Measurements from ENCODE around the gene LBR.

LBR gene

DNA sequence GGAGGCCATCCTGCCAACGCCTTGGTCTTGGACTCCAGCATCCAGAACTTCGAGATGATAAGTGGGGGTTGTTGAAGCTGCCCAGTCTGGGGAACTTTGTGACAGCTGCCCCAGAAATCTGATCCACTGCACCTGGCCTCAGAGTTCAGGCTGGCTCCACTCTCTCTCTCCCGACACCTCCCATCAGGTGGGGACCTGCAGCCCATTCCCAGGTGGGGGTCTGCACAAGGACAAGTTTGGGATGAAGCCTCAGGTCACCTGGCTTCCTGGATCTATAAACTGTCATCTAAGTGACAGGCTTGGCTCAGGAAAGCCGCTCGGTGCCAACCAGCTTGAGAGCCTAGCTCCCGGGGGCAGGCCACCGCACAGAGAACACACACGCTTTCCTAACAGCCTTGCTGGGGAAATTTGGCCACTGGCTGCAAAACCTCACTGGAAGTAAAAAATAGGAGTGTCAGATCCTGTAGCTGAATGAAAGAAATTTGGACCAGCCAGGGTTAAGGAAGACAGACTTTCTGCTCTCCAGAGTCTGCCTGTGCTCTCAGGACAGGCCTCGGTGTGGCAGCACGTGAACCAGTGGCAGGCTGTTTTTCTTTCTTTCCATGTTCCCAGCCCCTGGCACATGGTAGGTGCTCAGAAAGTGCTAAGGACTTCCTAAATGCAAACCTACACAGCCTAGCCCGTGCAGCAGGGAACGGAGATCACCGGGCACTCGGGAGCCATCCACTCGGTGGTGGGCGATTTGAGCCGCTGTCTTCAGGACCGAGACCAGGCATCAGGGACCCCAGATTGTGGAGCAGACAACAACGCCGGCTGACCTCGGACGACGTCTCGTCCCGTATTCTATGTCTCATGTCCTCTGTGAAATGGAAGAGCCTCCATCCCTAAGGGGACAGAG is 42.6 kb upstream of the LBR start:
- DNase-seq (ENCODE audit: extremely low spot score): no peak
- POLR2A ChIA-PET: interaction anchor here (1.7 kb wide), 1 partner anchor 307 kb away, joined by 5 read pairs; the partner anchor contains the start of gene SRP9
- CTCF ChIA-PET: no interaction called here
- TF ChIP-seq HDGF (IDR thresholded peaks at IDR 0.05; ENCODE audit: borderline replicate concordance): no peak
- no peak for TF ChIP-seq ARNT (IDR thresholded peaks at IDR 0.05)
- TF ChIP-seq FOXM1 (IDR thresholded peaks at IDR 0.05; ENCODE audit: borderline replicate concordance): no peak
- no peak for TF ChIP-seq NFRKB (IDR thresholded peaks at IDR 0.05)
- TF ChIP-seq L3MBTL2 (conservative IDR thresholded peaks at IDR 0.05): no peak
- no peak for TF ChIP-seq LEF1 (IDR thresholded peaks at IDR 0.05; ENCODE audit: borderline replicate concordance)
- no peak for TF ChIP-seq BHLHE40 (IDR thresholded peaks at IDR 0.05; ENCODE audit: borderline replicate concordance)

DNA sequence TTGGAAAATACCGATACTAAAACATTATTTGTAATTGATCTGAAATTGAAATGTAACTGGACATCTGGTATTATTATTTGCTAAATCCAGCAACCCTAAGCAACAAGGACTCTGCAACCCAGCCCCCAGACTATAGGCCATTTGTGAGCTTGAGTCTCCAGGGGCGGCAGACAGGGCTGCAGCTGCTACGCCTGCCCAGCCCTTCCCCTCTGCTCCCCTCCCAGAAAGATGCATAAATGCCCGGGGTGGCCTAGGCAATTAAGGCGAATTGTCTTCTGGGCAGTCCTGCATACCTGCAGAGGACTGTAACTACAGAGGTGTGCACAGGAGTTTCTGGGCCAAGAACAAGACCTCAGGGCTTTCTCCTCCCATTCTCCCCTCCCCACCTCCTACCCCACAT is 41.2 kb upstream of the LBR start:
- TF ChIP-seq CTBP1 (IDR thresholded peaks at IDR 0.05; ENCODE audit: borderline replicate concordance) (no peak), TARDBP (IDR thresholded peaks at IDR 0.05) (no peak), FOXM1 (IDR thresholded peaks at IDR 0.05; ENCODE audit: borderline replicate concordance) (no peak), L3MBTL2 (conservative IDR thresholded peaks at IDR 0.05) (no peak), FOXK2 (IDR thresholded peaks at IDR 0.05) (no peak), ARNT (IDR thresholded peaks at IDR 0.05) (no peak), PKNOX1 (IDR thresholded peaks at IDR 0.05) (no peak), LEF1 (IDR thresholded peaks at IDR 0.05; ENCODE audit: borderline replicate concordance) (no peak), ELF4 (IDR thresholded peaks at IDR 0.05) (no peak)
- DNase-seq (ENCODE audit: extremely low spot score): no peak
- ChIA-PET CTCF (interaction anchor here (1.5 kb wide), 1 partner anchor 494 kb away, joined by 8 read pairs; no protein-coding TSS in a partner anchor), POLR2A (interaction anchor here (0.8 to 2.1 kb wide), 2 partner anchors 308 to 309 kb away, joined by 3 to 5 read pairs; partner anchors contain the start of gene SRP9)

- POLR2A ChIA-PET: interaction anchor here (0.8 to 2.1 kb wide), 2 partner anchors 309 to 310 kb away, joined by 3 to 5 read pairs; partner anchors contain the start of gene SRP9
These were observed 40.6 kb upstream of the LBR start for GRCh38 chr1:225468270-225469020.

DNA sequence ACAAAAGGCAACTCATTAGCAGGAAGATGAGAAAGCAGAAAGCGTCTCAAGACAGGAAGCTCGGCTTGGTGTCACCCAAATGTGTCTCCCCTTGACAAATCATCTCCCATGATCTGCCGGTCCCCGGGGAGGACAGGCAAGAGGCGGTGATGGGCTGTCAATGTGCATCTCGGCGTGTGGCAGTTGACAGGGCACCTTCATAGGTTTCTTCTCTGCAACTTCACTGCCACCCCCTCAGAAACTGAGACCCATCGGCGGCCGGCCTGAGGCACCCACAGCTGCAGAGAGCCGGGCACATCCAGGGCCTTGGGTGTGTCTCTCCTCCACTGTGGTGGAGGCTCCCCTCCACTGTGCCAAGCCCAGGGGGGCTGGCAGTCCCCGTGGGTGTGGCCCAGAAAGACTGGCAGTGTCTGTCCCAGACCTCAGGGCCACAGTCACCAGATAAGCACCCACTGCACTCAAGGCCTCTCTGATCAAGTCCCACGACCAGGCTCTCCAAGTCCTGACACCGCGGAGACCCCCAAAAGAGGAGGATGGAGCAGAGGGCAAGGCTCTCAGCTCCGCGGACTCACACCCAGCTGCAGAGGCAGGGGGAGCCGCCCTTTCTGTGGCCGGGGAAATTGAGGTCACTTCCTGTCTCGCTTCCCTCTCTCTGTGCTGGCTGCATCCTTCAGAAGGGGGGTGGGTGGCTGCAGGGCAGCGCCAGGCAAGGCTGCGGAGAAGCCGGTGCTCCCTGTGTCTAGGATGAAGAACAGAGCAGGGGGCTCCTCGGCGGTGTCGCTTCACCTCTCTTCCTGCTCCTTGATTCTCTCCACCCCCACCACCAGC is 39.6 kb upstream of the LBR start:
- ChIA-PET CTCF (interaction anchor here (1.0 kb wide), 1 partner anchor 13 kb away, joined by 3 read pairs; no protein-coding TSS in a partner anchor), POLR2A (interaction anchor here (2.1 kb wide), 1 partner anchor 310 kb away, joined by 5 read pairs; the partner anchor contains the start of gene SRP9)
- TF ChIP-seq FOXM1 (IDR thresholded peaks at IDR 0.05; ENCODE audit: borderline replicate concordance): no peak
- TF ChIP-seq FOXK2 (IDR thresholded peaks at IDR 0.05): no peak
- DNase-seq (ENCODE audit: extremely low spot score): no peak

More at GRCh38 chr1:225468270-225469020, 40.6 kb upstream of the LBR start:
- CTCF ChIA-PET: interaction anchor here (1.5 kb wide), 1 partner anchor 494 kb away, joined by 8 read pairs; no protein-coding TSS in a partner anchor
- DNase-seq (ENCODE audit: extremely low spot score): no peak
- TF ChIP-seq FOXK2 (IDR thresholded peaks at IDR 0.05): no peak
- no peak for TF ChIP-seq NFRKB (IDR thresholded peaks at IDR 0.05)
- TF ChIP-seq SP1 (IDR thresholded peaks at IDR 0.05): no peak

DNA sequence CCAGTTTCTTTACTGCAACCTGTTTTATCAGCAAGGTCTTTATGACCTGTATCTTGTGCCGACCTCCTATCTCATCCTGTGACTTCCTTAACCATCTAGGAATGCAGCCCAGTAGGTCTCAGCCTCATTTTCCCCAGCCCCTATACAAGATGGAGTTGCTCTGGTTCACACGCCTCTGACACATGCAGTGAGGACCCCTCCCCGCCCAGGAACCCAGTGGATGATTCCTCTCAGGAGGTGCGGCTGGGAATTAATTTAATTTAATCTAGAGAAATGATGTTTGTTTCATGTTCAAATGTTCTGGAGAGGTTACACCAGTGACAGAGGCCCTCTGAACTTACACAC is 39.0 kb upstream of the LBR start:
- no peak for DNase-seq (ENCODE audit: extremely low spot score)
- CTCF ChIA-PET: interaction anchor here (1.0 kb wide), 1 partner anchor 12 kb away, joined by 3 read pairs; no protein-coding TSS in a partner anchor
- POLR2A ChIA-PET: interaction anchor here (2.1 kb wide), 1 partner anchor 311 kb away, joined by 5 read pairs; the partner anchor contains the start of gene SRP9
- no peak for TF ChIP-seq ELF4 (IDR thresholded peaks at IDR 0.05)
- no peak for TF ChIP-seq NFRKB (IDR thresholded peaks at IDR 0.05)
- no peak for TF ChIP-seq TARDBP (IDR thresholded peaks at IDR 0.05)
- no peak for TF ChIP-seq FOXM1 (IDR thresholded peaks at IDR 0.05; ENCODE audit: borderline replicate concordance)
- TF ChIP-seq PKNOX1 (IDR thresholded peaks at IDR 0.05): no peak
- no peak for TF ChIP-seq LEF1 (IDR thresholded peaks at IDR 0.05; ENCODE audit: borderline replicate concordance)
- no peak for TF ChIP-seq SUZ12 (IDR thresholded peaks at IDR 0.05)
- no peak for TF ChIP-seq CTBP1 (IDR thresholded peaks at IDR 0.05; ENCODE audit: borderline replicate concordance)
- TF ChIP-seq BHLHE40 (IDR thresholded peaks at IDR 0.05; ENCODE audit: borderline replicate concordance): no peak
- no peak for TF ChIP-seq L3MBTL2 (conservative IDR thresholded peaks at IDR 0.05)

- TF ChIP-seq FOXM1 (IDR thresholded peaks at IDR 0.05; ENCODE audit: borderline replicate concordance) (no peak), L3MBTL2 (conservative IDR thresholded peaks at IDR 0.05) (no peak), CTBP1 (IDR thresholded peaks at IDR 0.05; ENCODE audit: borderline replicate concordance) (no peak), BHLHE40 (IDR thresholded peaks at IDR 0.05; ENCODE audit: borderline replicate concordance) (no peak), FOXA1 (IDR thresholded peaks at IDR 0.05) (no peak), ZNF384 (IDR thresholded peaks at IDR 0.05) (no peak), HDGF (IDR thresholded peaks at IDR 0.05; ENCODE audit: borderline replicate concordance) (no peak), FOXK2 (IDR thresholded peaks at IDR 0.05) (no peak), NFRKB (IDR thresholded peaks at IDR 0.05) (no peak), ARNT (IDR thresholded peaks at IDR 0.05) (no peak), TARDBP (IDR thresholded peaks at IDR 0.05) (no peak), SP1 (IDR thresholded peaks at IDR 0.05) (no peak), ELF4 (IDR thresholded peaks at IDR 0.05) (no peak), SUZ12 (IDR thresholded peaks at IDR 0.05) (no peak), LEF1 (IDR thresholded peaks at IDR 0.05; ENCODE audit: borderline replicate concordance) (no peak)
- ChIA-PET POLR2A (no interaction called here), CTCF (interaction anchor here (3.0 kb wide), 1 partner anchor 9 kb away, joined by 17 read pairs; no protein-coding TSS in a partner anchor)
- DNase-seq (ENCODE audit: extremely low spot score): no peak
These were observed 38.1 kb upstream of the LBR start for GRCh38 chr1:225465793-225466517.

Measured in HEK293T (cell line).